HG03457 (cell line): ENCODE data around the gene GIPC2.
"Not testable (repeated sequence)": the region's sequence is repeated elsewhere in the genome, so short reads cannot be mapped to it uniquely, and the experiment has no call there.

Experiments
- ATAC-seq: cut with Tn5 transposase; IDR thresholded peaks from one replicate; pipeline ENCODE4 v1.9.1; 2021; ENCODE audit warnings: moderate number of reproducible peaks; ENCODE audit not compliant: unreplicated experiment

The GIPC2 gene

GRCh38 chr1:78045926-78046778 lies at the start of gene GIPC2:
TSS of gene GIPC2 (plus strand) at chr1:78045966. CDS start at chr1:78046095, 129 bp downstream.
- ATAC-seq, result no peak

GRCh38 chr1:77996734-77997133 lies 49.0 kb upstream of the GIPC2 start:
- no peak for ATAC-seq

- not testable (repeated sequence) for ATAC-seq
These were observed 45.2 kb upstream of the GIPC2 start for GRCh38 chr1:78000536-78000935.

- ATAC-seq, result no peak
These were observed 42.6 kb upstream of the GIPC2 start for GRCh38 chr1:78003070-78003746.

- peak; percentile 38 for ATAC-seq
These were observed 41.7 kb upstream of the GIPC2 start for GRCh38 chr1:78003882-78004718.

- ATAC-seq, result peak; percentile 99
These were observed 40.9 kb upstream of the GIPC2 start, which contains the start of gene DNAJB4 for GRCh38 chr1:78004719-78005447. TSS of gene DNAJB4 (plus strand) at chr1:78004939. CDS start at chr1:78005111, 172 bp downstream.

GRCh38 chr1:78005448-78005722 lies 40.4 kb upstream of the GIPC2 start:
- ATAC-seq, result no peak

GRCh38 chr1:78005755-78006154 lies 40.0 kb upstream of the GIPC2 start:
- no peak for ATAC-seq

- no peak for ATAC-seq
These were observed 39.2 kb upstream of the GIPC2 start for GRCh38 chr1:78006521-78006920.

- no peak for ATAC-seq
These were observed 38.0 kb upstream of the GIPC2 start for GRCh38 chr1:78007677-78008341.

GRCh38 chr1:78009276-78009675 lies 36.5 kb upstream of the GIPC2 start:
- no peak for ATAC-seq

- ATAC-seq, result no peak
These were observed 35.9 kb upstream of the GIPC2 start for GRCh38 chr1:78009836-78010235.

GRCh38 chr1:78011050-78011449 lies 34.7 kb upstream of the GIPC2 start:
- ATAC-seq, result no peak

- no peak for ATAC-seq
These were observed 30.6 kb upstream of the GIPC2 start for GRCh38 chr1:78015148-78015547.

- ATAC-seq, result no peak
These were observed 26.7 kb upstream of the GIPC2 start for GRCh38 chr1:78019024-78019423.

- not testable (repeated sequence) for ATAC-seq
These were observed 24.6 kb upstream of the GIPC2 start for GRCh38 chr1:78021134-78021533.

GRCh38 chr1:78029793-78030192 lies 16.0 kb upstream of the GIPC2 start:
- ATAC-seq, result no peak

GRCh38 chr1:78032996-78033796 lies 12.6 kb upstream of the GIPC2 start:
- ATAC-seq, result no peak

- ATAC-seq, result no peak
These were observed 12.0 kb upstream of the GIPC2 start for GRCh38 chr1:78033797-78034172.
